HCT116 (cell line): ENCODE measurements around the gene EPHA10.

Experiments used
- EZH2 ChIP-seq: fragments of 200-600 bp; sonication (generic); IDR thresholded peaks from 2 replicates; pipeline ENCODE4 v1.6.1; 2017; ENCODE audit warnings: antibody characterized with exemption, mixed run types
- EZH2phosphoT487 ChIP-seq: fragments of 200-600 bp; IDR thresholded peaks from 2 replicates; pipeline ENCODE4 v1.6.1; 2018; ENCODE audit warnings: antibody characterized with exemption, borderline replicate concordance
- POLR2A ChIP-seq: IDR thresholded peaks from 2 replicates; pipeline ENCODE4 v1.7.0; 2011; ENCODE audit warnings: borderline replicate concordance; ENCODE audit not compliant: insufficient read depth, insufficient read length; ENCODE audit errors: extremely low read depth
- POLR2AphosphoS5 ChIP-seq: IDR thresholded peaks from 2 replicates; pipeline ENCODE4 v1.6.1; 2011; ENCODE audit warnings: mild to moderate bottlenecking, low read depth, low read length, moderate library complexity
- RAD21 ChIP-seq: IDR thresholded peaks from 2 replicates; pipeline ENCODE4 v1.6.1; 2012; ENCODE audit warnings: low read depth, mild to moderate bottlenecking
- TF ChIP-seq, protein P1 (sequence below), 3 experiments: fragments of 200-600 bp in 1 of 3; sonication (generic) in 1 of 3; IDR thresholded peaks in 2 of 3; conservative IDR thresholded peaks in 1 of 3; 2 replicates each; pipeline ENCODE4 v1.5.1; 2012 to 2017; ENCODE audit warnings: low read depth in 2 of 3, low read length in 2 of 3, antibody characterized with exemption in 1 of 3, borderline replicate concordance in 1 of 3, control low read depth in 1 of 3, mild to moderate bottlenecking in 1 of 3, mixed read lengths in 1 of 3, mixed run types in 1 of 3, moderate library complexity in 1 of 3; ENCODE audit not compliant: insufficient read depth in 1 of 3
- TF ChIP-seq, protein P2 (sequence below): IDR thresholded peaks from 2 replicates; pipeline ENCODE4 v1.6.1; 2012

DNA sequence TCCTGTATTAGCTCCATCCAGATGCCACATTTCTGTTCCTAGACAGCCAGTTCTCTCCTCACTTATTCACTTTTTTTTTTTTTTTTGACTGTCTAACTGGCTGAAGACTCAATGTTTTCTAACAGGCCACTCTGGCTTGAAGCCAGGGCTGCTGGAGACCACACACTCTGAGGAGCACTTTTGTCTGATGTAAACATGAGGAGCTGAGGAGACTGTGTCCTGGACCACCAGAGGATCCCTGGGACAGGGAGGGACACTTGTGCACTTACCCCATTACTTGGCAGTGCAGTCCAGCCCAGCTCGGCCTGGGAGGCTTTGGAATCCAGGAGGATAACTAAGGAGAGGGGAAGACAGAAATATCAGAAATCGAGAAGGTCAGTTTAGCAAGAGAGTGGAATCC, 2.4 kb downstream of the EPHA10 start:
- TF ChIP-seq POLR2A (no peak), EZH2 (no peak), EZH2phosphoT487 (no peak), RAD21 (no peak), POLR2AphosphoS5 (no peak)
- TF ChIP-seq, protein P1, sequence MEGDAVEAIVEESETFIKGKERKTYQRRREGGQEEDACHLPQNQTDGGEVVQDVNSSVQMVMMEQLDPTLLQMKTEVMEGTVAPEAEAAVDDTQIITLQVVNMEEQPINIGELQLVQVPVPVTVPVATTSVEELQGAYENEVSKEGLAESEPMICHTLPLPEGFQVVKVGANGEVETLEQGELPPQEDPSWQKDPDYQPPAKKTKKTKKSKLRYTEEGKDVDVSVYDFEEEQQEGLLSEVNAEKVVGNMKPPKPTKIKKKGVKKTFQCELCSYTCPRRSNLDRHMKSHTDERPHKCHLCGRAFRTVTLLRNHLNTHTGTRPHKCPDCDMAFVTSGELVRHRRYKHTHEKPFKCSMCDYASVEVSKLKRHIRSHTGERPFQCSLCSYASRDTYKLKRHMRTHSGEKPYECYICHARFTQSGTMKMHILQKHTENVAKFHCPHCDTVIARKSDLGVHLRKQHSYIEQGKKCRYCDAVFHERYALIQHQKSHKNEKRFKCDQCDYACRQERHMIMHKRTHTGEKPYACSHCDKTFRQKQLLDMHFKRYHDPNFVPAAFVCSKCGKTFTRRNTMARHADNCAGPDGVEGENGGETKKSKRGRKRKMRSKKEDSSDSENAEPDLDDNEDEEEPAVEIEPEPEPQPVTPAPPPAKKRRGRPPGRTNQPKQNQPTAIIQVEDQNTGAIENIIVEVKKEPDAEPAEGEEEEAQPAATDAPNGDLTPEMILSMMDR (IDR thresholded peaks at IDR 0.05 in 2 of 3, conservative IDR thresholded peaks at IDR 0.05 in 1 of 3; ENCODE audit: borderline replicate concordance in 1 of 3, insufficient read depth in 1 of 3, low read depth in 2 of 3, low read length in 2 of 3) = no peak
- TF ChIP-seq, protein P2, sequence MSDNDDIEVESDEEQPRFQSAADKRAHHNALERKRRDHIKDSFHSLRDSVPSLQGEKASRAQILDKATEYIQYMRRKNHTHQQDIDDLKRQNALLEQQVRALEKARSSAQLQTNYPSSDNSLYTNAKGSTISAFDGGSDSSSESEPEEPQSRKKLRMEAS = no peak
